H9 (cell line): ENCODE measurements around the gene AKT3. TPM values are rescaled to one million over a fixed set of nuclear protein-coding genes. Genes with fewer than 3 reads are reported as not detected.
A peak's percentile ranks its signal among the peaks of the same experiment; 100 is the strongest.

Source experiments
- DNase-seq: peaks from one replicate; pipeline ENCODE4 v3.0.0-alpha.2; 2017
- H2AFZ ChIP-seq: one replicate; pipeline ENCODE4 v1.6.1; 2013; ENCODE audit warnings: mild to moderate bottlenecking, low read length, control low read depth, moderate library complexity
- H2AK5ac ChIP-seq: 2 replicates; pipeline ENCODE4 v1.6.1; 2013; ENCODE audit warnings: low read length, control low read depth, mixed read lengths; ENCODE audit not compliant: insufficient read length
- H2BK120ac ChIP-seq: one replicate; pipeline ENCODE4 v1.6.1; 2013; ENCODE audit warnings: low read depth, mild to moderate bottlenecking, low read length, control low read depth, inconsistent platforms; ENCODE audit not compliant: poor library complexity, severe bottlenecking
- H2BK12ac ChIP-seq: 2 replicates; pipeline ENCODE4 v1.6.1; 2013; ENCODE audit warnings: low read length, control low read depth, mixed read lengths, low read depth; ENCODE audit not compliant: insufficient read length
- H2BK15ac ChIP-seq: 2 replicates; pipeline ENCODE4 v1.6.1; 2013; ENCODE audit warnings: low read depth, low read length, control low read depth
- H2BK20ac ChIP-seq: one replicate; pipeline ENCODE4 v1.6.1; 2013; ENCODE audit warnings: low read depth, mild to moderate bottlenecking, low read length, control low read depth, inconsistent platforms; ENCODE audit not compliant: poor library complexity, severe bottlenecking
- H2BK5ac ChIP-seq: 2 replicates; pipeline ENCODE4 v1.6.1; 2013; ENCODE audit warnings: low read length, control low read depth, mixed read lengths; ENCODE audit not compliant: insufficient read length
- H3K14ac ChIP-seq: 2 replicates; pipeline ENCODE4 v1.6.1; 2013; ENCODE audit warnings: low read length, control low read depth; ENCODE audit not compliant: insufficient read depth
- H3K18ac ChIP-seq: 2 replicates; pipeline ENCODE4 v1.6.1; 2013; ENCODE audit warnings: low read depth, mild to moderate bottlenecking, mixed read lengths, low read length, control low read depth; ENCODE audit not compliant: insufficient read length
- H3K23ac ChIP-seq: 2 replicates; pipeline ENCODE4 v1.6.1; 2013; ENCODE audit warnings: low read length, control low read depth, mixed read lengths, low read depth; ENCODE audit not compliant: insufficient read length
- H3K23me2 ChIP-seq: 2 replicates; pipeline ENCODE4 v1.6.1; 2013; ENCODE audit warnings: low read depth, mild to moderate bottlenecking, mixed read lengths, low read length, control low read depth; ENCODE audit not compliant: insufficient read length, poor library complexity, severe bottlenecking
- H3K27ac ChIP-seq: 2 replicates; pipeline ENCODE4 v1.5.1; 2013; ENCODE audit warnings: low read length, control low read depth, mixed read lengths, low read depth; ENCODE audit not compliant: insufficient read length
- H3K27me3 ChIP-seq: 2 replicates; pipeline ENCODE4 v1.6.1; 2013; ENCODE audit warnings: low read length, control low read depth, inconsistent platforms; ENCODE audit not compliant: insufficient read depth
- H3K4ac ChIP-seq: 2 replicates; pipeline ENCODE4 v1.6.1; 2013; ENCODE audit warnings: low read depth, mild to moderate bottlenecking, control low read depth, inconsistent platforms, low read length, moderate library complexity
- H3K4me1 ChIP-seq: 2 replicates; pipeline ENCODE4 v1.6.1; 2013; ENCODE audit warnings: low read length, control low read depth, inconsistent platforms; ENCODE audit not compliant: insufficient read depth
- H3K4me2 ChIP-seq: 2 replicates; pipeline ENCODE4 v1.6.1; 2013; ENCODE audit warnings: low read length, control low read depth, mixed read lengths; ENCODE audit not compliant: insufficient read length, insufficient read depth
- H3K56ac ChIP-seq: 2 replicates; pipeline ENCODE4 v1.6.1; 2013; ENCODE audit warnings: low read depth, mild to moderate bottlenecking, mixed read lengths, low read length, control low read depth; ENCODE audit not compliant: insufficient read length
- H3K79me1 ChIP-seq: 2 replicates; pipeline ENCODE4 v1.6.1; 2013; ENCODE audit warnings: low read depth, mild to moderate bottlenecking, moderate library complexity, low read length, control low read depth, inconsistent platforms; ENCODE audit not compliant: insufficient read depth, poor library complexity, severe bottlenecking
- H3K79me2 ChIP-seq: 2 replicates; pipeline ENCODE4 v1.6.1; 2013; ENCODE audit warnings: low read length, control low read depth, inconsistent platforms; ENCODE audit not compliant: insufficient read depth
- H3K9ac ChIP-seq: 2 replicates; pipeline ENCODE4 v1.6.1; 2013; ENCODE audit warnings: low read length, control low read depth, mixed read lengths; ENCODE audit not compliant: insufficient read length; ENCODE audit errors: extremely low read depth
- H3K9me3 ChIP-seq: one replicate; pipeline ENCODE4 v1.6.1; 2013; ENCODE audit warnings: low read depth, low read length, inconsistent platforms; ENCODE audit not compliant: control insufficient read depth
- H3T11ph ChIP-seq: one replicate; pipeline ENCODE4 v1.6.1; 2013; ENCODE audit warnings: mild to moderate bottlenecking, low read length, control low read depth, inconsistent platforms
- H4K20me1 ChIP-seq: one replicate; pipeline ENCODE4 v1.6.1; 2013; ENCODE audit not compliant: control insufficient read depth, insufficient read length, insufficient read depth
- H4K5ac ChIP-seq: 2 replicates; pipeline ENCODE4 v1.6.1; 2013; ENCODE audit warnings: low read depth, mild to moderate bottlenecking, mixed read lengths, low read length, control low read depth; ENCODE audit not compliant: insufficient read length
- H4K8ac ChIP-seq: replicated peaks from 2 replicates; pipeline ENCODE4 v1.6.1; 2013; ENCODE audit warnings: low read length, control low read depth, mixed read lengths, low read depth; ENCODE audit not compliant: insufficient read length
- H4K91ac ChIP-seq: 2 replicates; pipeline ENCODE4 v1.6.1; 2013; ENCODE audit warnings: low read depth, mild to moderate bottlenecking, moderate library complexity, mixed read lengths, low read length, control low read depth; ENCODE audit not compliant: insufficient read length
- H3K27ac Mint-ChIP-seq, 3 experiments: 2 replicates in 2 of 3; 3 replicates in 1 of 3; pipeline ENCODE4 v1.8.0; 2020 to 2021; ENCODE audit warnings: mixed read lengths in 3 of 3, mild to moderate bottlenecking in 1 of 3, moderate library complexity in 1 of 3
- H3K27me3 Mint-ChIP-seq: 2 replicates; pipeline ENCODE4 v1.8.0; 2021; ENCODE audit warnings: low read depth, mild to moderate bottlenecking, moderate library complexity, mixed read lengths
- H3K36me3 Mint-ChIP-seq, 3 experiments: 2 replicates in 2 of 3; 3 replicates in 1 of 3; pipeline ENCODE4 v1.8.0; 2020 to 2021; ENCODE audit warnings: low read depth in 3 of 3, mixed read lengths in 3 of 3; ENCODE audit not compliant: insufficient read depth in 1 of 3
- H3K4me1 Mint-ChIP-seq, 2 experiments: 2 replicates each; pipeline ENCODE4 v1.8.0; 2020; ENCODE audit warnings: mixed read lengths in 2 of 2
- H3K4me3 Mint-ChIP-seq, 2 experiments: 2 replicates in 1 of 2; 3 replicates in 1 of 2; pipeline ENCODE4 v1.8.0; 2020 to 2021; ENCODE audit warnings: mild to moderate bottlenecking in 2 of 2, mixed read lengths in 2 of 2, moderate library complexity in 1 of 2
- H3K9me3 Mint-ChIP-seq, 2 experiments: 2 replicates in 1 of 2; 3 replicates in 1 of 2; pipeline ENCODE4 v1.8.0; 2020; ENCODE audit warnings: mild to moderate bottlenecking in 2 of 2, mixed read lengths in 2 of 2, moderate library complexity in 1 of 2
- WGBS: extraction: QIAGEN DNeasy Blood & Tissue Kit; methylation state at CpG from one replicate; pipeline ENCODE4 v1.1.7; 2013; ENCODE audit warnings: missing lambda C conversion rate, low lambda C conversion rate, mixed read lengths; ENCODE audit not compliant: insufficient read length; ENCODE audit errors: extremely low coverage; 5-methylcytosine and 5-hydroxymethylcytosine counted together
- total RNA-seq: library from RNA; stranded (reverse); gene quantifications from 2 replicates; pipeline ENCODE4 v1.2.1, GENCODE V29; 2021
- TF ChIP-seq, protein P1 (sequence below): fragments of 200-600 bp; sonication (generic); conservative IDR thresholded peaks from 3 replicates; pipeline ENCODE4 v1.8.0; 2021; ENCODE audit warnings: antibody characterized with exemption, mild to moderate bottlenecking

AKT3 gene
- total RNA-seq, 1 experiment from 2014 or later, result 27.8 TPM

DNA sequence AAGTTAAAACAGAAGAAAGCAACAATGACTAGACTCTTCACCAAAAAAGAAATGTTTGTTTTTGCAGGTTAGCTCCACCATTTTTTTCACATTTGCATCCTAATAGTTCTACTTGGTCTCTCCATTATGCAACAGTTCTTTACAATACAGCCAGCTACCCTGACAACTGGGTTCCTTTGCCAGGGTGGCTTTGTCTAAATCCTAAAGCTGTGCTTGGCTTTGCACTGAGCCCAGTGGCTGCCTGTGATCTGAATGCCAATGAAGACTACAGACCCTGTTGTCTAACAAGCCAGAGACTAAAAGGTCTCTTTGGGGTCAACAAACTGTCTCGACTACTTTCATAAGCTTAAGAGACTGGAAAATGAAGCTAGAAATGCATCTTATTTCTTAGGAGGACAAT lies 112.0 kb downstream of the AKT3 start:
- Histone ChIP-seq H3K23me2 (no peaks in the 10 kb centered on the region), H3K14ac (no peak overlapping the region), H2BK5ac (no peak overlapping the region), H2BK20ac (no peak overlapping the region), H3K27me3 (no peaks in the 10 kb centered on the region), H2BK120ac (no peak overlapping the region), H3K4me1 (peaks cover 16% of the 10 kb centered on the region), H3K9me3 (no peaks in the 10 kb centered on the region), H2AK5ac (no peak overlapping the region), H3T11ph (no peak overlapping the region), H3K27ac (peak overlapping the region; percentile 39), H3K4me2 (peak overlapping the region; percentile 31), H4K8ac (no peak overlapping the region), H4K5ac (no peak overlapping the region), H3K56ac (no peak overlapping the region), H3K23ac (no peak overlapping the region), H4K20me1 (no peaks in the 10 kb centered on the region), H3K79me2 (no peaks in the 10 kb centered on the region), H3K9ac (no peak overlapping the region), H2AFZ (no peak overlapping the region), H3K79me1 (no peaks in the 10 kb centered on the region), H3K4ac (no peak overlapping the region), H4K91ac (no peak overlapping the region), H2BK12ac (no peak overlapping the region), H3K18ac (no peak overlapping the region), H2BK15ac (no peak overlapping the region)
- peak overlapping the region; percentile 74 to 92 (median 90); a peak in 6 of 7 replicates for H3K27ac Mint-ChIP-seq
- WGBS, result no CpG with 5 or more reads among the region's 1 CpG
- peak overlapping the region; percentile 2 to 15; a peak in 3 of 5 replicates for H3K4me3 Mint-ChIP-seq
- H3K36me3 Mint-ChIP-seq, result peaks cover 5 to 6% (median 5%) of the 10 kb centered on the region in 3 experiments
- H3K9me3 Mint-ChIP-seq, result peaks cover 5% of the 10 kb centered on the region in 2 experiments
- DNase-seq, result no peak
- H3K4me1 Mint-ChIP-seq, result peaks cover 54 to 60% of the 10 kb centered on the region in 2 experiments
- no peaks in the 10 kb centered on the region for H3K27me3 Mint-ChIP-seq
- TF ChIP-seq, protein P1, sequence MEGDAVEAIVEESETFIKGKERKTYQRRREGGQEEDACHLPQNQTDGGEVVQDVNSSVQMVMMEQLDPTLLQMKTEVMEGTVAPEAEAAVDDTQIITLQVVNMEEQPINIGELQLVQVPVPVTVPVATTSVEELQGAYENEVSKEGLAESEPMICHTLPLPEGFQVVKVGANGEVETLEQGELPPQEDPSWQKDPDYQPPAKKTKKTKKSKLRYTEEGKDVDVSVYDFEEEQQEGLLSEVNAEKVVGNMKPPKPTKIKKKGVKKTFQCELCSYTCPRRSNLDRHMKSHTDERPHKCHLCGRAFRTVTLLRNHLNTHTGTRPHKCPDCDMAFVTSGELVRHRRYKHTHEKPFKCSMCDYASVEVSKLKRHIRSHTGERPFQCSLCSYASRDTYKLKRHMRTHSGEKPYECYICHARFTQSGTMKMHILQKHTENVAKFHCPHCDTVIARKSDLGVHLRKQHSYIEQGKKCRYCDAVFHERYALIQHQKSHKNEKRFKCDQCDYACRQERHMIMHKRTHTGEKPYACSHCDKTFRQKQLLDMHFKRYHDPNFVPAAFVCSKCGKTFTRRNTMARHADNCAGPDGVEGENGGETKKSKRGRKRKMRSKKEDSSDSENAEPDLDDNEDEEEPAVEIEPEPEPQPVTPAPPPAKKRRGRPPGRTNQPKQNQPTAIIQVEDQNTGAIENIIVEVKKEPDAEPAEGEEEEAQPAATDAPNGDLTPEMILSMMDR, result no peak
